IPS DF 4.7 (cell line): Measurements from ENCODE around the gene IDE.
"Not testable (repeated sequence)": the region's sequence is repeated elsewhere in the genome, so short reads cannot be mapped to it uniquely, and the experiment has no call there.

Source experiments
- DNase-seq: peaks from one replicate; pipeline ENCODE4 v3.0.0-alpha.2; 2013; ENCODE audit warnings: low spot score; ENCODE audit errors: extremely low read depth

IDE gene

DNA sequence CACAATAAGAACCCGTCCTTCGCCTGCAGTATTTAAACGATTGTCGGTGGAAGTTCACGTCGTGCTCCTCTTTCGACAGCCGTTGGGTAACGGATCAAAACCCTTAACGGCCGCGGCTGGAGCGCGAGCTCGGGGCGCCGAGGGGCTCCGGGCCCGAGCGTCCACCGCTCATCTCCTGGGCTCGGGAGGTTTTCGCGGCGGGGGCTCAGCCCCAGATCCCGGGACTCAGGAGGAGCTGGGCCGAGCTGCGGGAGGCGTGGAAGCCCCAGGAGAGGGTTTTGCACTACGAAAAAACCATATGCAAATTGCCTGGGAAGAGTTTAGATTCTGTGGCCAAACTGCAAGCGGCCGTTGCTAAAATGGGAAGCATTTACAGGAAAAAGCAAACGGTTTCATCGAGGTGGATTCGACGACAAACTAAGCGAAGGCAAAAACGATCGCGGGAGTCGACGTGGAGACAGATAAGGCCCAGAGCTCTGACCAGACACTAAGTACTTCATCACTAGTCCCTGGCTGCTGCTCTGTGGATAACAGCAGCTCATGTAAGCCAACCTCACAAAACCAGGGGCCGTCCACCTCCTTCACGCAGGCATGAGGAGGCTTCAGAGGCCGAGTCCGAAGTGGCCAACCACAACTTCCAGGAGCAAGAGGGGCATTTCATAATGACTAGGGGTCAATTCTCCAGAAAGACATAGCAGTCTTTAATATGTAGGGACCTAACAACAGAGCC lies 153.2 kb downstream of the IDE start:
- DNase-seq = no peak

DNA sequence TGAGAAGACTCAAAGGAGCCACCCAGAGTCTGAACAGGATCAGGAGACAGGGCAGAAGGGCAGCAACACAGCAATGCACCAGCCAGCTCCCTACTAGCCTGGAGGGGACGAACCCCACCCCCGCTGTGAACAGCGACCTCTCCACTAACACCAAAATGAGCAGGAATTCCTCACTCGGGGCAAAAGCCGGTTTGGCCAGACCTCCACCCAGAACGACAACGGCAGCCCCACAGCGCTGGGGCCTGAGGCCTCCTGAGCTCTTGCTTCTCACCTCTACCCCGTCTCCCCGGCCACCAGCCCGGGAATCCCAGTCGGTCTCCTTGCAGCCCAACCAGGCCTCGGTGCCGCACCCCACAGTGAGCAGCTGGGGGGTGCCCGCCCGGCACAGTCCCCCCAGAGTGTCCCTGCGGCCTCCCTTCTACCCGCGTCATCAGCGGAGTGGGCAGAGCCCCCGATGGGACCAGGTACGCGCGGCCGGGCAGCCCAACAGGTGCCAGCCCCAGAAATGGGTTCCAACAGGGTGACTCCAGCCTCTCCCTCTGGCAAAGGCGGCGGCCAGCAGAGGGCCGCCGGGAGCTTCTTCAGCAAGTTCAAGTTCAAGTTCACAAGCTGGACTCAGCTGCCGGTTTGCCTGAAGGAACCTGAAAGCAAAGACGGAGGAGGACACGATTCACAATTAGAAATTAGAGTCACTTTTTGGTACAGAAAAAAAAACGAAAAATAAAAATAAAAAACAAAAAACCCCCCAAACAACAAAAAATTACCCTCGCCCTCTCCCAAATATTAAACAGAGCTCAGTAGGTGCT lies 153.9 kb downstream of the IDE start:
- no peak for DNase-seq

DNA sequence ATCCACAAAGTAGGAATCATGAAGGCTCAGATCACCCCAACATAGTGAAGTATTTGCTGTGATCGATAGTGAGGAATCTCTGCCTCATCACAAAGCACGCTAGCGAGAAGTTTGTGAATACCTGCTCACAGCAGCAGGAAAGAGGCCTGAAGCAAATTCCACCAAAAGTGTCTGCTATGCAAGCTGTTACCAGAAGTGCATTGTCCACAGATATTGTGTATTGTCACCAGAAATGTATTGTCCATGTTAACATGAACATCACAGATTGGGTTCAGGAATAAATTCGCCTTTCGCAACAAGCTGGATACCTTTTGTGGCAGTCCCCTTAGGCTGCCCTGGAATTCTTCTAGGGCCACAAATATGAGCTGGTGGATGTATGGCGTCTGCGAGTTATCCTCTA lies 155.0 kb downstream of the IDE start:
- DNase-seq = no peak

GRCh38 chr10:92418221-92418620 lies 155.7 kb downstream of the IDE start:
- no peak for DNase-seq

GRCh38 chr10:92413519-92413918 lies 160.4 kb downstream of the IDE start:
- DNase-seq = no peak

- DNase-seq = no peak
Observed at GRCh38 chr10:92413011-92413410, 160.9 kb downstream of the IDE start.

GRCh38 chr10:92411406-92411805 lies 162.5 kb downstream of the IDE start:
- DNase-seq = no peak

- DNase-seq = no peak
Observed at GRCh38 chr10:92410501-92410900, 163.4 kb downstream of the IDE start.

DNA sequence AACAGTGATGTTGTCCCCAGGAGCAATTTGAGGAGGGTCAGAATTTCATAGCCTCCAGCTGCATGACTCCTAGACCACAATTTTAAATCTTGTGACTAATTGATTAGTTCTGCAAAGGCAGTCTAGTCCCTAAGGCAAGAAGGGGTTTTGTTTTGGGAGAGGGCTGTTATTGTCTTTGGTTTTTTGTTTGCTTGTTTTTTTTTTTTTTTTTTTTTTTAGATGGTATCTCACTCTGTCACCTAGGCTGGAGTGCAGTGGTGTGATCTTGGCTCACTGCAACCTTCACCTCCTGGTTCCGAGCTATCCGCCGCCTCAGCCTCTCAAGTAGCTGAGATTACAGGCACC lies 165.9 kb downstream of the IDE start:
- no peak for DNase-seq

GRCh38 chr10:92407305-92408016 lies 166.4 kb downstream of the IDE start:
- no peak for DNase-seq

DNA sequence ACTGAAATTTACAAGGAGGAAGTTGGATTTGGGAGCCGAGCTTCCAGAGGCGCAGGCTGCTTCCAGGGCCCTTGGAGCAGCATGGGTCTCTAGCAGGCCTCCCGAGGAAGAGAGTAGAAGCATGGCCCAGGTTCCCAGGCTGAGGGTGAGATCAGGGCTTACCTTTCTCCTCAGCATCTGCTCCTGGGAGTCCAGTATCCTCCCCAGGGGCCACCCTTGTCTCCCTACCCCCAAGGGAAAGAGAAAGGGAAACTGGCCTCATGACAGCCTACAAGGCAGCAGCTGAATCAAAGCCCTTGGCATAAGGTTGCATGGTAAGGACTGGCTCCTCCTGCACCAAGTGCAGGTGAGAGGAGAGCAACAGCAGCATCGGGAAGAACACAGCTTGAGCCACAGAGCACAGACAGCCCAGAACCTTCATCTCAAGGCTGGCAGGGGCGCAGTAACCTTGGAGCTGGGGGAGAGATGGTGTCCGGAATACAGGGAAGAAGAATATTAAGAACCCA lies 168.4 kb downstream of the IDE start:
- DNase-seq = no peak

- no peak for DNase-seq
Observed at GRCh38 chr10:92404612-92405418, 169.1 kb downstream of the IDE start.

- not testable (repeated sequence) for DNase-seq
Observed at GRCh38 chr10:92402234-92402633, 171.7 kb downstream of the IDE start.
